HG02852 (cell line): Measurements from ENCODE around the gene C17orf100.

Experiments
- ATAC-seq: cut with Tn5 transposase; IDR thresholded peaks from one replicate; pipeline ENCODE4 v1.9.1; 2021; ENCODE audit warnings: mild to moderate bottlenecking, moderate library complexity; ENCODE audit not compliant: unreplicated experiment

C17orf100 gene

GRCh38 chr17:6651354-6651918 lies at the start of gene C17orf100, which contains the start of gene MED31:
Gene C17orf100 (plus strand): TSS chr17:6651762. CDS start chr17:6651914, 152 bp downstream.
Gene MED31 (minus strand): TSS chr17:6651605. CDS start chr17:6651528, 77 bp downstream.
- peak; percentile 88 for ATAC-seq

- no peak for ATAC-seq
These were observed 49.4 kb upstream of the C17orf100 start for GRCh38 chr17:6602141-6602540.

- no peak for ATAC-seq
These were observed 47.7 kb upstream of the C17orf100 start for GRCh38 chr17:6603744-6604325.

- no peak for ATAC-seq
These were observed 46.4 kb upstream of the C17orf100 start for GRCh38 chr17:6605142-6605541.

- no peak for ATAC-seq
These were observed 43.2 kb upstream of the C17orf100 start for GRCh38 chr17:6608321-6608720.

- ATAC-seq: no peak
These were observed 41.6 kb upstream of the C17orf100 start for GRCh38 chr17:6610011-6610410.

- ATAC-seq: no peak
These were observed 40.3 kb upstream of the C17orf100 start for GRCh38 chr17:6611231-6611630.

GRCh38 chr17:6623941-6624340 lies 27.6 kb upstream of the C17orf100 start:
- no peak for ATAC-seq

- no peak for ATAC-seq
These were observed 24.9 kb upstream of the C17orf100 start for GRCh38 chr17:6626616-6627015.

GRCh38 chr17:6627019-6627418 lies 24.5 kb upstream of the C17orf100 start:
- no peak for ATAC-seq

GRCh38 chr17:6630390-6630789 lies 21.2 kb upstream of the C17orf100 start:
- no peak for ATAC-seq

- ATAC-seq: no peak
These were observed 19.0 kb upstream of the C17orf100 start for GRCh38 chr17:6632530-6632929.

GRCh38 chr17:6633263-6633662 lies 18.3 kb upstream of the C17orf100 start:
- no peak for ATAC-seq

GRCh38 chr17:6636105-6636504 lies 15.5 kb upstream of the C17orf100 start:
- ATAC-seq: no peak

GRCh38 chr17:6636616-6637457 lies 14.7 kb upstream of the C17orf100 start:
- ATAC-seq: no peak

- no peak for ATAC-seq
These were observed 14.1 kb upstream of the C17orf100 start for GRCh38 chr17:6637458-6637840.

GRCh38 chr17:6638046-6638908 lies 13.3 kb upstream of the C17orf100 start:
- ATAC-seq: no peak

GRCh38 chr17:6639014-6639585 lies 12.5 kb upstream of the C17orf100 start:
- ATAC-seq: no peak

GRCh38 chr17:6639586-6640535 lies 11.7 kb upstream of the C17orf100 start:
- ATAC-seq: peak; percentile 18
